ENCODE results near the gene ITGA5.

DNA sequence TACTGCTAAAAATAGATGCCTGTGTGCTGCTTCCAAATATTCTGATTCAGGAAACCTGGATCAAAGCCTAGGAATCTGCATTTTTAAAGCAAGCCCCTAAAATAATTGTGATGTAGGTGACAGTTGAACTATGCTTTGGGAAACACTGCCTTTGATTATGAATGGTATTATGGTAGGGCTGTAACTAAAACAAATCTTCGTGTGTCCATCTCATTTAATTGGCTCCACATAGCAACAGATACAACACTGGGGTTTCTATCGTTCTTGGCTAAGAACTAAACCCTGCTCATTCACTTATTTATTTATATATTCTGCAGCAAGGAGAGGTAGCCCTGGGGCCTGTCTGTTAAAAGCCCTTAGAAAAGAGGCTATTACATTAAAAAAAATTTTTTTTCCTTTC is 23.0 kb upstream of the ITGA5 start:
- TF ChIP-seq, protein P1, sequence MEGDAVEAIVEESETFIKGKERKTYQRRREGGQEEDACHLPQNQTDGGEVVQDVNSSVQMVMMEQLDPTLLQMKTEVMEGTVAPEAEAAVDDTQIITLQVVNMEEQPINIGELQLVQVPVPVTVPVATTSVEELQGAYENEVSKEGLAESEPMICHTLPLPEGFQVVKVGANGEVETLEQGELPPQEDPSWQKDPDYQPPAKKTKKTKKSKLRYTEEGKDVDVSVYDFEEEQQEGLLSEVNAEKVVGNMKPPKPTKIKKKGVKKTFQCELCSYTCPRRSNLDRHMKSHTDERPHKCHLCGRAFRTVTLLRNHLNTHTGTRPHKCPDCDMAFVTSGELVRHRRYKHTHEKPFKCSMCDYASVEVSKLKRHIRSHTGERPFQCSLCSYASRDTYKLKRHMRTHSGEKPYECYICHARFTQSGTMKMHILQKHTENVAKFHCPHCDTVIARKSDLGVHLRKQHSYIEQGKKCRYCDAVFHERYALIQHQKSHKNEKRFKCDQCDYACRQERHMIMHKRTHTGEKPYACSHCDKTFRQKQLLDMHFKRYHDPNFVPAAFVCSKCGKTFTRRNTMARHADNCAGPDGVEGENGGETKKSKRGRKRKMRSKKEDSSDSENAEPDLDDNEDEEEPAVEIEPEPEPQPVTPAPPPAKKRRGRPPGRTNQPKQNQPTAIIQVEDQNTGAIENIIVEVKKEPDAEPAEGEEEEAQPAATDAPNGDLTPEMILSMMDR (IDR thresholded peaks at IDR 0.05) = no peak
- TF ChIP-seq POLR2AphosphoS5 (IDR thresholded peaks at IDR 0.05; ENCODE audit: low read depth, low read length) = no peak
- TF ChIP-seq, protein P2, sequence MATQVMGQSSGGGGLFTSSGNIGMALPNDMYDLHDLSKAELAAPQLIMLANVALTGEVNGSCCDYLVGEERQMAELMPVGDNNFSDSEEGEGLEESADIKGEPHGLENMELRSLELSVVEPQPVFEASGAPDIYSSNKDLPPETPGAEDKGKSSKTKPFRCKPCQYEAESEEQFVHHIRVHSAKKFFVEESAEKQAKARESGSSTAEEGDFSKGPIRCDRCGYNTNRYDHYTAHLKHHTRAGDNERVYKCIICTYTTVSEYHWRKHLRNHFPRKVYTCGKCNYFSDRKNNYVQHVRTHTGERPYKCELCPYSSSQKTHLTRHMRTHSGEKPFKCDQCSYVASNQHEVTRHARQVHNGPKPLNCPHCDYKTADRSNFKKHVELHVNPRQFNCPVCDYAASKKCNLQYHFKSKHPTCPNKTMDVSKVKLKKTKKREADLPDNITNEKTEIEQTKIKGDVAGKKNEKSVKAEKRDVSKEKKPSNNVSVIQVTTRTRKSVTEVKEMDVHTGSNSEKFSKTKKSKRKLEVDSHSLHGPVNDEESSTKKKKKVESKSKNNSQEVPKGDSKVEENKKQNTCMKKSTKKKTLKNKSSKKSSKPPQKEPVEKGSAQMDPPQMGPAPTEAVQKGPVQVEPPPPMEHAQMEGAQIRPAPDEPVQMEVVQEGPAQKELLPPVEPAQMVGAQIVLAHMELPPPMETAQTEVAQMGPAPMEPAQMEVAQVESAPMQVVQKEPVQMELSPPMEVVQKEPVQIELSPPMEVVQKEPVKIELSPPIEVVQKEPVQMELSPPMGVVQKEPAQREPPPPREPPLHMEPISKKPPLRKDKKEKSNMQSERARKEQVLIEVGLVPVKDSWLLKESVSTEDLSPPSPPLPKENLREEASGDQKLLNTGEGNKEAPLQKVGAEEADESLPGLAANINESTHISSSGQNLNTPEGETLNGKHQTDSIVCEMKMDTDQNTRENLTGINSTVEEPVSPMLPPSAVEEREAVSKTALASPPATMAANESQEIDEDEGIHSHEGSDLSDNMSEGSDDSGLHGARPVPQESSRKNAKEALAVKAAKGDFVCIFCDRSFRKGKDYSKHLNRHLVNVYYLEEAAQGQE (IDR thresholded peaks at IDR 0.05; ENCODE audit: insufficient read depth in 1 of 2, low read depth in 2 of 2, low read length in 1 of 2) = no peak
- no peak for TF ChIP-seq SIN3A (IDR thresholded peaks at IDR 0.05; ENCODE audit: borderline replicate concordance, insufficient read depth, low read depth, low read length)
- no peak for TF ChIP-seq TCF7L2 (IDR thresholded peaks at IDR 0.05; ENCODE audit: low read depth, low read length)

Data from Panc1 (cell line).